Ovary (tissue), 3 donors: ENCODE results near the gene SEC14L2.

Experiments
- CTCF ChIP-seq, 3 donors: fragments of 450-650 bp in 2 of 3; fragments of 200-600 bp in 1 of 3; IDR thresholded peaks; one replicate each; pipeline versions ENCODE4 v1.5.1 to v1.8.0; 2016 to 2022; ENCODE audit warnings: antibody characterized with exemption in 3 of 3, mild to moderate bottlenecking in 1 of 3
- EP300 ChIP-seq: sonication (generic); formaldehyde crosslinking; IDR thresholded peaks from one replicate; pipeline ENCODE4 v1.6.1; 2017; ENCODE audit warnings: antibody characterized with exemption
- POLR2A ChIP-seq: fragments of 450-650 bp; IDR thresholded peaks from one replicate; pipeline ENCODE4 v1.6.1; 2017; ENCODE audit warnings: antibody characterized with exemption, mild to moderate bottlenecking, moderate library complexity
- donor health status: DM: no; HTN: no; CAD: no.

- TF ChIP-seq CTCF (IDR thresholded peaks at IDR 0.05) (no peak), POLR2A (no peak), EP300 (no peak)
Observed at GRCh38 chr22:30348404-30348803, 48.4 kb upstream of the SEC14L2 start.
